Left ventricle myocardium inferior (tissue), 1 donor: Measurements from ENCODE around the gene PRDM12. TPM values are rescaled to one million over a fixed set of nuclear protein-coding genes. Genes with fewer than 3 reads are reported as not detected.
"Not testable (repeated sequence)": the region's sequence is repeated elsewhere in the genome, so short reads cannot be mapped to it uniquely, and the experiment has no call there.

ENCODE experiments used
- DNase-seq: peaks from one replicate; pipeline ENCODE4 v3.0.0-alpha.2; 2020
- H3K27ac ChIP-seq: fragments of 200-600 bp; replicated peaks from 2 replicates; pipeline ENCODE4 v1.8.0; 2021
- H3K27me3 ChIP-seq: fragments of 200-600 bp; 2 replicates; pipeline ENCODE4 v1.8.0; 2021; ENCODE audit warnings: low read depth
- H3K36me3 ChIP-seq: fragments of 200-600 bp; 2 replicates; pipeline ENCODE4 v1.8.0; 2021
- H3K4me1 ChIP-seq: fragments of 200-600 bp; 2 replicates; pipeline ENCODE4 v1.8.0; 2021
- H3K4me3 ChIP-seq: fragments of 200-600 bp; 2 replicates; pipeline ENCODE4 v1.8.0; 2021; ENCODE audit warnings: mild to moderate bottlenecking, moderate library complexity
- H3K9me3 ChIP-seq: fragments of 200-600 bp; replicated peaks from 2 replicates; pipeline ENCODE4 v1.8.0; 2021
- CTCF ChIP-seq: fragments of 200-600 bp; IDR thresholded peaks from 2 replicates; pipeline ENCODE4 v1.8.0; 2021; ENCODE audit warnings: antibody characterized with exemption, mild to moderate bottlenecking, borderline replicate concordance
- intact Hi-C: fragments of 100-400 bp; cut with micrococcal nuclease; formaldehyde crosslinking; loops from one replicate; pipeline ENCODE4 v1.11.0; 2022
- total RNA-seq: library from RNA; stranded (reverse); fragmentation: NEBNext Ultra II Directional; extraction: Animal tissue kit (Norgen Biotek cat#: 25700); gene quantifications from one replicate; pipeline ENCODE4 v1.2.1, GENCODE V29; 2021
- donor health status: DM: no; HTN: yes; CAD: no; lungs with severe emphysema.

The PRDM12 gene
- total RNA-seq, 1 donor from 2014 or later: not detected

GRCh38 chr9:130682421-130683121, 18.2 kb downstream of the PRDM12 start:
- peaks cover 25% of the 10 kb centered on the region for H3K27me3 ChIP-seq
- H3K9me3 ChIP-seq: peaks cover 8% of the 10 kb centered on the region
- H3K36me3 ChIP-seq: no peaks in the 10 kb centered on the region
- H3K4me1 ChIP-seq: peaks cover 20% of the 10 kb centered on the region
- peak overlapping the region; percentile 72 for H3K4me3 ChIP-seq
- DNase-seq: peak; percentile 79
- no peak overlapping the region for H3K27ac ChIP-seq
- TF ChIP-seq CTCF: peak; percentile 87
- intact Hi-C loops: loop anchor here (2.0 kb wide), 1 partner anchor 222 kb away; no protein-coding TSS in a partner anchor

GRCh38 chr9:130685104-130685503, 20.7 kb downstream of the PRDM12 start:
- peaks cover 20% of the 10 kb centered on the region for H3K4me1 ChIP-seq
- intact Hi-C loops: no loop called here
- no peaks in the 10 kb centered on the region for H3K36me3 ChIP-seq
- peaks cover 8% of the 10 kb centered on the region for H3K9me3 ChIP-seq
- DNase-seq: no peak
- H3K27me3 ChIP-seq: peaks cover 12% of the 10 kb centered on the region
- no peak overlapping the region for H3K27ac ChIP-seq
- no peak for TF ChIP-seq CTCF
- H3K4me3 ChIP-seq: no peak overlapping the region

- H3K27ac ChIP-seq, H3K36me3 ChIP-seq, H3K27me3 ChIP-seq, DNase-seq, H3K9me3 ChIP-seq, intact Hi-C loops, H3K4me3 ChIP-seq: not testable (repeated sequence)
- H3K4me1 ChIP-seq: peaks cover 20% of the 10 kb centered on the region
Observed at GRCh38 chr9:130685945-130686344, 21.6 kb downstream of the PRDM12 start.

GRCh38 chr9:130687615-130688014, 23.2 kb downstream of the PRDM12 start:
- peaks cover 10% of the 10 kb centered on the region for H3K4me1 ChIP-seq
- no peak for DNase-seq
- H3K4me3 ChIP-seq: no peak overlapping the region
- intact Hi-C loops: no loop called here
- no peaks in the 10 kb centered on the region for H3K27me3 ChIP-seq
- no peak overlapping the region for H3K27ac ChIP-seq
- no peak for TF ChIP-seq CTCF
- no peaks in the 10 kb centered on the region for H3K36me3 ChIP-seq
- peaks cover 8% of the 10 kb centered on the region for H3K9me3 ChIP-seq

GRCh38 chr9:130688072-130688471, 23.7 kb downstream of the PRDM12 start:
- Histone ChIP-seq H3K27me3 (no peaks in the 10 kb centered on the region), H3K4me3 (no peak overlapping the region), H3K4me1 (peaks cover 13% of the 10 kb centered on the region), H3K36me3 (no peaks in the 10 kb centered on the region), H3K9me3 (peaks cover 8% of the 10 kb centered on the region), H3K27ac (no peak overlapping the region)
- no peak for TF ChIP-seq CTCF
- intact Hi-C loops: no loop called here
- DNase-seq: no peak

GRCh38 chr9:130689572-130689936, 25.2 kb downstream of the PRDM12 start:
- Histone ChIP-seq H3K9me3 (peaks cover 8% of the 10 kb centered on the region), H3K4me3 (peak overlapping the region; percentile 48), H3K27me3 (no peaks in the 10 kb centered on the region), H3K4me1 (peaks cover 24% of the 10 kb centered on the region), H3K36me3 (no peaks in the 10 kb centered on the region), H3K27ac (peak overlapping the region; percentile 56)
- no peak for DNase-seq
- intact Hi-C loops: no loop called here
- TF ChIP-seq CTCF: no peak
